Measurements from ENCODE around the gene PREPL. TPM values are rescaled to one million over a fixed set of nuclear protein-coding genes. Genes with fewer than 3 reads are reported as not detected.

Gene PREPL
- total and polyA plus RNA-seq, 2 experiments from 2014 or later: 31.5 to 38.6 TPM

DNA sequence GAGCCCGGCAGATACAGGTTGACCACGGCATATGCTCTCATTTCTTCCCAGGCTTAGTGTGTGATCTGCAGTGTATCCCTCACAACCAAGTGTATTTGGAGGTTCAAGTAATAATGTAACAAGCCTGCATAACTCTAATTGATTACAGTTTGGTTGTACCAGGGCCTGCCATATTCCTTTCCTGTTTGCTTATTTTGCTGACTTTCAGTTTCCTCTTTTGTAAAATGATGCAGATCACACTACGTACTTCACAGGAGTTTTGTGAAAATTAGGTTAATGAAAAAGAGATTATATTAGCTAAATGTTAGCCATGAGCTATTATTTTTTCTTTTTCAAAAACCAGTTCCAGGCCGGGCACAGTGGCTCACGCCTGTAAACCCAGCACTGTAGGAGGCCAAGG, 60.2 kb downstream of the PREPL start:
- H3K4me1 ChIP-seq (ENCODE audit: insufficient read depth): no peaks in the 10 kb centered on the region
- TF ChIP-seq EZH2 (IDR thresholded peaks at IDR 0.05; ENCODE audit: insufficient read depth, poor library complexity, severe bottlenecking) (no peak), EZH2phosphoT487 (IDR thresholded peaks at IDR 0.05; ENCODE audit: insufficient read depth, low read depth) (no peak)
- no peak overlapping the region for H3K9ac ChIP-seq
- H3K36me3 ChIP-seq (ENCODE audit: low read depth): no peaks in the 10 kb centered on the region
- no peaks in the 10 kb centered on the region for H3K27me3 ChIP-seq (replicated peaks; ENCODE audit: insufficient read depth)
- no peak overlapping the region for H3K4me2 ChIP-seq (ENCODE audit: unreplicated experiment)
- no peaks in the 10 kb centered on the region for H4K20me1 ChIP-seq (ENCODE audit: insufficient read depth)
- H3K27ac ChIP-seq: no peak overlapping the region
- DNase-seq: no peak
- H3F3A ChIP-seq (ENCODE audit: insufficient read depth): no peaks in the 10 kb centered on the region
- H3K9me2 ChIP-seq (ENCODE audit: insufficient read depth): no peaks in the 10 kb centered on the region
- H3K79me2 ChIP-seq (ENCODE audit: insufficient read depth): no peaks in the 10 kb centered on the region
- WGBS, 2 experiments (ENCODE audit: low coverage in 1 of 2, low lambda C conversion rate in 2 of 2, missing lambda C conversion rate in 2 of 2): 83 to 88% methylated on average over 5 of the region's 5 CpGs
- H2AFZ ChIP-seq: no peak overlapping the region
- no peak overlapping the region for H3K4me3 ChIP-seq
- in situ Hi-C loops (cut with MboI): no loop called here
- no peaks in the 10 kb centered on the region for H3K9me3 ChIP-seq (ENCODE audit: low read depth)

DNA sequence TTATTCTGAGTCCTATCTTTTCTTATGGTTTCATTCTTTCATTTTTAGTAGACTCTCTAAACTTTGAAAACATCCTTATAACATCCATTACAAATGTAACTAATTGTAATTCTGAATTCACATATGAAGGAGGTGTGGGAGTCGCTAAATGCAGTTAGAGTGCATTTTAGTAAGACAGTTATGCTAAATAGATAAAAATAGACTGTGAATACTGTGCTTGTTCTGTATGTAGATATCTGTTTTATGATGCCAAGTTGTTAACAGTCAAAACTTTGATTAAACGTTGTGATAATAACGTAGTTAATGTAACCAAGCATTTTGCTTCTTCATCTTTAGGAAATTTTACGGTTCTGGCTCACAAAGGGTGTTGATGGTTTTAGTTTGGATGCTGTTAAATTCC, 61.7 kb downstream of the PREPL start:
- whole genome bisulfite sequencing, 2 experiments (ENCODE audit: low coverage in 1 of 2, low lambda C conversion rate in 2 of 2, missing lambda C conversion rate in 2 of 2): 40 to 45% methylated on average over 4 of the region's 4 CpGs
- H3K9me3 ChIP-seq (ENCODE audit: low read depth): no peaks in the 10 kb centered on the region
- no peaks in the 10 kb centered on the region for H3F3A ChIP-seq (ENCODE audit: insufficient read depth)
- H3K27ac ChIP-seq: no peak overlapping the region
- no peak overlapping the region for H3K4me3 ChIP-seq
- no peak overlapping the region for H3K4me2 ChIP-seq (ENCODE audit: unreplicated experiment)
- TF ChIP-seq EZH2phosphoT487 (IDR thresholded peaks at IDR 0.05; ENCODE audit: insufficient read depth, low read depth): no peak
- no peak for TF ChIP-seq EZH2 (IDR thresholded peaks at IDR 0.05; ENCODE audit: insufficient read depth, poor library complexity, severe bottlenecking)
- in situ Hi-C loops (cut with MboI): no loop called here
- no peaks in the 10 kb centered on the region for H3K36me3 ChIP-seq (ENCODE audit: low read depth)
- H3K79me2 ChIP-seq (ENCODE audit: insufficient read depth): no peaks in the 10 kb centered on the region
- no peaks in the 10 kb centered on the region for H3K27me3 ChIP-seq (replicated peaks; ENCODE audit: insufficient read depth)
- H3K9ac ChIP-seq: no peak overlapping the region
- H3K4me1 ChIP-seq (ENCODE audit: insufficient read depth): no peaks in the 10 kb centered on the region
- DNase-seq: no peak
- no peaks in the 10 kb centered on the region for H3K9me2 ChIP-seq (ENCODE audit: insufficient read depth)
- H4K20me1 ChIP-seq (ENCODE audit: insufficient read depth): no peaks in the 10 kb centered on the region
- H2AFZ ChIP-seq: no peak overlapping the region

DNA sequence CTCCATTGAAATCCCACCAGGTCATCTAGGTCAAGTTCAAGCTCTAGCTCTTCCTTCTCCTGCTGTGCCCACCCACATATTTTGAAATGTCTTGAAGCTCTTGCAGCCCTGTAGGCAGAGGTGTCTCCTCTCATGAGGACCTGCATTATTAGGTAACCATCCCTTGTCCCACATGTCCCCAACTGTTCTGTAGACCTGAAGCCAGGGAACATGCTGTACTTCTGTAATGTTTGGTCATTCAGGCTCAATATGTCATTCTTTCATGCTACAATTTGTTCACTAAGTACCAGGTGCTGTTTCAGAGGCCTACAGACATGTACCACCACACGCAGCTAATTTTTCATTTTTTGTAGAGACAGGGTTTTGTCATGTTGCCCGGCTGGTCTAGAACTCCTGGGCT, 63.9 kb downstream of the PREPL start:
- Histone ChIP-seq H3K9me2 (ENCODE audit: insufficient read depth) (no peaks in the 10 kb centered on the region), H3F3A (ENCODE audit: insufficient read depth) (peaks cover 2% of the 10 kb centered on the region), H3K9ac (no peak overlapping the region), H2AFZ (no peak overlapping the region), H3K4me2 (ENCODE audit: unreplicated experiment) (no peak overlapping the region), H3K36me3 (ENCODE audit: low read depth) (no peaks in the 10 kb centered on the region), H3K27me3 (replicated peaks; ENCODE audit: insufficient read depth) (no peaks in the 10 kb centered on the region), H3K9me3 (ENCODE audit: low read depth) (no peaks in the 10 kb centered on the region), H4K20me1 (ENCODE audit: insufficient read depth) (no peaks in the 10 kb centered on the region), H3K79me2 (ENCODE audit: insufficient read depth) (no peaks in the 10 kb centered on the region), H3K4me3 (no peak overlapping the region), H3K27ac (no peak overlapping the region), H3K4me1 (ENCODE audit: insufficient read depth) (peaks cover 3% of the 10 kb centered on the region; the same call in 1 of the 2 replicates)
- WGBS, 2 experiments (ENCODE audit: low coverage in 1 of 2, low lambda C conversion rate in 2 of 2, missing lambda C conversion rate in 2 of 2): 49 to 57% methylated on average over 2 of the region's 2 CpGs
- no peak for DNase-seq
- in situ Hi-C loops (cut with MboI): no loop called here
- TF ChIP-seq EZH2phosphoT487 (IDR thresholded peaks at IDR 0.05; ENCODE audit: insufficient read depth, low read depth) (no peak), EZH2 (IDR thresholded peaks at IDR 0.05; ENCODE audit: insufficient read depth, poor library complexity, severe bottlenecking) (no peak)

DNA sequence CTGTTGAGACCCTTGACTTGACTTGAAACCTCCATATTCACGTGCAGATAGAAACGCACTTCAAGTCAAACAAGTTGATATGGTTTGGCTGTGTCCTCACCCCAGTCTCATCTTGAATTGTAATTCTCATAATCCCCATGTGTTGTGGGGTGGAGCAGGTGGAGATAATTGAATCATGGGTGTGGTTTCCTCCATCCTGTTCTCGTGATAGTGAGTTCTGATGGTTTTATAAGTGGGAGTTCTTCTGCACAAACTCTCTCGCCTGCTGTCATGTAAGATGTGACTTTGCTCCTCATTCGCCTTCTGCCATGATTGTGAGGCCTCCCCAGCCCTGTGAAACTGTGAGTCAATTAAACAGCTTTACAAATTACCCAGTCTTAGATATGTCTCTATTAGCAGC, 64.6 kb downstream of the PREPL start:
- H3K9me3 ChIP-seq (ENCODE audit: low read depth): no peaks in the 10 kb centered on the region
- no peak for TF ChIP-seq EZH2 (IDR thresholded peaks at IDR 0.05; ENCODE audit: insufficient read depth, poor library complexity, severe bottlenecking)
- TF ChIP-seq EZH2phosphoT487 (IDR thresholded peaks at IDR 0.05; ENCODE audit: insufficient read depth, low read depth): no peak
- H3K4me2 ChIP-seq (ENCODE audit: unreplicated experiment): no peak overlapping the region
- no peaks in the 10 kb centered on the region for H4K20me1 ChIP-seq (ENCODE audit: insufficient read depth)
- H3K27me3 ChIP-seq (replicated peaks; ENCODE audit: insufficient read depth): no peaks in the 10 kb centered on the region
- no peak for DNase-seq
- no peak overlapping the region for H2AFZ ChIP-seq
- in situ Hi-C loops (cut with MboI): no loop called here
- H3K4me1 ChIP-seq (ENCODE audit: insufficient read depth): peaks cover 10% of the 10 kb centered on the region
- H3K27ac ChIP-seq: no peak overlapping the region
- H3K4me3 ChIP-seq: no peak overlapping the region
- no peaks in the 10 kb centered on the region for H3K9me2 ChIP-seq (ENCODE audit: insufficient read depth)
- H3K9ac ChIP-seq: no peak overlapping the region
- no peaks in the 10 kb centered on the region for H3K36me3 ChIP-seq (ENCODE audit: low read depth)
- no peaks in the 10 kb centered on the region for H3K79me2 ChIP-seq (ENCODE audit: insufficient read depth)
- WGBS, 2 experiments (ENCODE audit: low coverage in 1 of 2, low lambda C conversion rate in 2 of 2, missing lambda C conversion rate in 2 of 2): 79 to 84% methylated on average over 5 of the region's 5 CpGs
- peaks cover 10% of the 10 kb centered on the region for H3F3A ChIP-seq (ENCODE audit: insufficient read depth)
